GM19397 (cell line): Measurements from ENCODE around the gene CCT4.
"Not testable (repeated sequence)": the region's sequence is repeated elsewhere in the genome, so short reads cannot be mapped to it uniquely, and the experiment has no call there.

Source experiments
- ATAC-seq: cut with Tn5 transposase; IDR thresholded peaks from one replicate; pipeline ENCODE4 v1.9.1; 2021; ENCODE audit warnings: mild to moderate bottlenecking, moderate library complexity; ENCODE audit not compliant: unreplicated experiment

The CCT4 gene

GRCh38 chr2:61888267-61889055 lies at the start of gene CCT4:
Gene CCT4, minus strand, starts transcription at chr2:61888656. Its CDS starts 149 bp downstream, at chr2:61888507.
- ATAC-seq, result peak; percentile 77

- ATAC-seq, result no peak
Measured at GRCh38 chr2:61937886-61938285, 49.4 kb upstream of the CCT4 start.

- ATAC-seq, result no peak
Measured at GRCh38 chr2:61937098-61937497, 48.6 kb upstream of the CCT4 start.

DNA sequence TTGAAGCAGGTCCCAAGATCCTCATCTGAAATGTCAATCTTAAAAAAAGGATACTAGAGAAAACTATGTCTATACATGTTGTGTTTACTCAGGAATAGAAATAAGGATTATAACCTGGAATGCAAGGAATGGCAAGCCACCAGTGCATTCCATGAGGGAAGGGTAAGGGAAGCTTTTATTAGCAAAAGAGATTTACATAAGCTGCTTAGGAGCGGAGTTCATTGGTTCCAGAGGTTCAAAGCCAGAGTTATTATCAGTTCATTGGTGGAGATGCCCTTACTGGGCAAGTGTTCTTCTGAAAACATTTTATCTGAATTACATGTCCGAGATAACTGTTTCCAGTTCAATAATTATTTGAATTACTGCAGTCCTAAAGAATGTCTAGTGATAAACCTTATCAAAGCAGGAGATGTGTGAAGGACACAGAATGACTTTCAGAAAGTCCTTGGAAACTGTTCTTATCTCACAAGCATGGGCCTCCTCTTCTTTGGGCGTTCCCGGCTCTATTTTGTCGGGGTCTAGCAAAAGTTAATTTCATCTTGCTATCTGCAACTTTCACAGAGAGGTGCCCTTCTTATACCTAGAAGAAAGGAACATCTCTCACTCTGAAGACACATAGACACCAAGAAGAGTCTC lies 40.5 kb upstream of the CCT4 start:
- no peak for ATAC-seq

DNA sequence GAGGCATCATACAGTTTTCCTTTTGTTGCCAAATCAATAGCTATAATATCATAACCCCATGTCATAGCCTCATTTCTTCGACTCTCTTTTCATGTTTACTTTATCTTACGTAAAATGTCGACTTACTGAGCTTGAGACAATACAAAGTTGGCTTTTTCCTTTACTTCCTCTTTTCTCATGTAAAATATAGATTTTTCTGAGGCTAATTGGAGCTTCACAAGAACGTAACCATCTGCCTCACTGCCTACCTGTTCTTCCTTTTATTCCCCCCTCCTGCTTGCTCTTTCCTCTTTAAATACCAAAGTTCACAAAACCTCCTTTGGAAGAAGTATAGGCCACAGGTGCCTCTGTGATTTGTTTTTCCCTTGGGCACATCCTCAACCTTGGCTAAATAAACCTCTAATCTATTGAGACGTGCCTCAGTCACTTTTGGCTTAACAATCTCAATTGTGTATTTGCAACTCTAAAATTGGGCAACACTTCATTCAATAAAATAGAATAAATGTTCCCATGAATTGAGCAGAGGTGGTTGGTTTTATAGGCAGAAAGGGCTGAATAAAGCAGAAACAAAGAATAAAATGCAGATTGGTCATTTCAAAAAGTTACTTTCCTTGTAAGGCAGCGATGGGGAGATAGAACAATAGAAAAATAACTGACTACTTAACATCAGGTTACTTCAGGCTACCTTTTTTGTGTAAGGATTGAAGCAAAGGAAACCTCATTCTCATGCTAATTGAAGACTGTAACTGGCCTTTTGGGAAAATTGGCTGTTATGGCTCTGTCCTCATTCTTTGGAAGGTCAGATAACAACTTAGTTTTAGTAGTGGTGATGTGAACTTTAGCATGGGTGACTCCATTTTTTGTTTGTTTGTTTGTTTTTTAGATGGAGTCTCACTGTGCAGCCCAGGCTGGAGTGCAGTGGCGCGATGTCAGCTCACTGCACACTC lies 38.3 kb upstream of the CCT4 start:
- ATAC-seq, result no peak

DNA sequence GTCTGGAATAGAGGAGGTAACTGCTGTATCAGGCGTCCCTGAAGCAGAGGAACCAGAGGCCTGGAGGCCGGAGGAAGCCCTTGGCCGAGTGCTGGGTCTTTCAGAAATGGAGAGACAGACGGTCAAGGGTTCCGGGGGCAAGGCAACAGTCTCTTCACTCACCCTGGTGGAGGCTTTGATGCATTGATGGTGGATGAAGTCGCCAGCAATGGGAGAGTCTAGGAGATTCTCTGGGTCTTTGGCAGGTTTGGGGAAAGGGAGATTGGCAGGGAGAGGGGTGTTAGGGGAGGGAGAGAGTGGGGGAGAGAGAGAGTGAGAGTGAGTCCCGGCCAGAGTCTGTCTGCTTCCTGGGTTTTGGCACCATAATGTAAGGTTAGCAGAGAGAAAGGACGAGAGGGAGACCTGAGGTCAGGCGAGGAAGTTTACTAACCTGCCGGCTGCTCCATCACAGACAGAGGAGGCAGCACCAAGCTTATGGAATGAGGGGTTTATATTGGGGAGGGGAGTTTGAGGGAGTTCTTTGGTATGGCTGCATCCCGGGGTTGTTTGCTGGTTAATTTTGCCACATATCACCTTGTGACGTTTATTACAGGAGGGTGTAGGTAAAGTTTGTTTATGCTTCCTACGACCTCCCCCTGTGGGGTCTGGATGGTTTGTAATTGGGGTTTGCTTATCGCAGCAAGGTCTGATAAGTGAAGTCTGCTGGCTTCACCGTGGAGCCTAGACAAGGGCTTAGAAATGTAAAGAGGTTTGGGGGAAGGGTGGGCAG lies 36.6 kb upstream of the CCT4 start:
- no peak for ATAC-seq

DNA sequence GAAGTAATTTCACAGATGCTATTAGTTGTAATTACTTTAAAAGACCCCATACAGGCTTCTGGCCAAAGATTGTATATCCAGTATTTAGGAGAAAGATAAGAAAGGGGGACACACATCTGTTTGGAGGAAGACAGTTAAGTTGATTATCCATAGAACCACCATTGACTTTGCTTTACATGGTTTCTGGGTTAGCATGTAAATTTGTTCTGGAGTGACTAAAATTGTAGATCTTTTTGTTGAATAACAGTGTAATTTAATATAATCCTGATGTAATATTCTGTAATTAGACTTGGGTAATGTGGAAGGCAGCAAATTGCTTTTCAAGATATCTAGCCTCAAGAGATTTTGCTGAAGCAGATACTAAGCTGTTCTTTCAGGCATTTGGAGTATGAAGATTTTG lies 34.3 kb upstream of the CCT4 start:
- no peak for ATAC-seq

DNA sequence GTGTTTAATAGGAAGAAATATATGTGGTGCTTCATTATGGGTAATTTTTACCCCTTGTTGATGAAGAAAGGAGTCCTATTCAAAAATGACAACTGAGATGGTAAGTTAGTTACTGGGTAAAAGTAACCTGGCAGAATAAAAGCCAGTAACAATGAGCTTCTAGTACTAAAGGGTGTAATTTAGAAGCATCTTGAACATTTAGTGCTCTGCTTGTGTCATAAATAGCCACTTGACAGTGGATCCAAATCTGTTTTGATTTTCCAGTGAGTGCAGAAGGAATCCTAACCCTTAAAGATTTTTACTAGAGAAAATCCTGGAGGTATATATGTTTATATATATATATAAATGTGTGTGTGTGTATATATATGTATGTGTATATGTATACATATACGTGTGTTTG lies 32.1 kb upstream of the CCT4 start:
- no peak for ATAC-seq

DNA sequence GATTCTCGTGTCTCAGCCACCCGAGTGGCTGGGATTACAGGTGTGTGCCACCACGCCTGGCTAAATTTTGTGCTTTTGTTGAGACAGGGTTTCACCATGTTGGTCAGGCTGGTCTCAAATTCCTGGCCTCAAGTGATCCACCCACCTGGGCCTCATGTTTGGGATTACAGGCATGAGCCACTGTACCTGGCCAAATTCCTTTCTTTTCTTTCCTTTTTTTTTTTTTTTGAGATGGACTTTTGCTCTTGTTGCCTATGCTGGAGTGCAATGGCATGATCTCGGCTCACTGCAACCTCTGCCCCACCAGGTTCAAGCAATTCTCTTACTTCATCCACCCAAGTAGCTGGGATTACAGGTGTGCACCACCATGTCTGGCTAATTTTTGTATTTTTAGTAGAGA lies 26.3 kb upstream of the CCT4 start:
- not testable (repeated sequence) for ATAC-seq

DNA sequence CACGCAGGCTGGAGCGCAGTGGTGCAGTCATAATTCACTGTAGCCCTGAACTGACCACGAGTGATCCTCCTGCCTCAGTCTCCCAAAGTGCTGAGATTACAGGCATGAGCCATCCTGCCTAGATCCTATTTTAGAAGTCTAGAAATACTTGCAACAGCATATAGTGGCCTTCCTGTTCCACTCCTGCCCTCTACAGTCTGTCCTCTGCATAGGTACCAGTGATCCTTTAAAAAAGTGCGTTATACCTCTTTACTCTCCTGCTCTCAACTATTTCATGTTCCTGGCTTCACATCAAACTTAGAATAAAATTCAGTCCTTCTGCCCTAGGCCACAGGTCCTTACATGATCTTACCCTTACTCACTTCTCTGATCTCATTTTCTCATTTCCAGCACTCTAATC lies 23.1 kb upstream of the CCT4 start:
- ATAC-seq, result no peak

DNA sequence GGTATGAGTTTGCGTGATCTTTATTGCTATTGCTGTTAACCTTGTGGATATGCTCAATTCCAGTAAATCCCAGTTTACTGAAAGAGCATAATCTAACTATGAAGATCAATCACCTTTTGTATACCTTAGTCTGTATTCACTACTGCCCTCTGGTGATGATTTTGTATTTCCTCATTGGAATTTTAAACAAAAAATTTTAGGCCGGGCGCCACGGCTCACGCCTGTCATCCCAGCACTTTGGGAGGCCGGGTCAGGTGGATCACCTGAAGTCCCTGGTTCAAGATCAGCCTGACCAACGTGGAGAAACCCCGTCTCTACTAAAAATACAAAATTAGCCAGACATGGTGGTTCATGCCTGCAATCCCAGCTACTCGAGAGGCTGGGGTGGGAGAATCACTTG lies 22.1 kb upstream of the CCT4 start:
- no peak for ATAC-seq

DNA sequence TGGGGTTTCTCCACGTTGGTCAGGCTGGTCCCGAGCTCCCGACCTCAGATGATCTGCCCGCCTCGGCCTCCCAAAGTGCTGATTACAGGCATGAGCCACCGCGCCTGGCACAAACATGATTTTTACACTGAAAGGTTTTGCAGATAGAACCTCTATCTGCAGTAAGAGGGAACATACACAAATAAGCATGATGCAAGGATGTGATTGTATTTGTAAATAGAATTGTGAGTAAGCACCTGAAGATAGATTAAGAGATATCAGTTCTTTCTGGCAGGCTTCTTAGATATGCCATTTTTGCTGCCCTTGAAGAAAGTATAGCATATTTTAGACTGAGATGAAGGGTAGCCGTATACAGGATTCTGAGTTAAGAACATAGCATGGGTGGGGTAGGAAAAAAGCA lies 20.7 kb upstream of the CCT4 start:
- ATAC-seq, result no peak

- no peak for ATAC-seq
Measured at GRCh38 chr2:61906186-61906470, 17.7 kb upstream of the CCT4 start.

DNA sequence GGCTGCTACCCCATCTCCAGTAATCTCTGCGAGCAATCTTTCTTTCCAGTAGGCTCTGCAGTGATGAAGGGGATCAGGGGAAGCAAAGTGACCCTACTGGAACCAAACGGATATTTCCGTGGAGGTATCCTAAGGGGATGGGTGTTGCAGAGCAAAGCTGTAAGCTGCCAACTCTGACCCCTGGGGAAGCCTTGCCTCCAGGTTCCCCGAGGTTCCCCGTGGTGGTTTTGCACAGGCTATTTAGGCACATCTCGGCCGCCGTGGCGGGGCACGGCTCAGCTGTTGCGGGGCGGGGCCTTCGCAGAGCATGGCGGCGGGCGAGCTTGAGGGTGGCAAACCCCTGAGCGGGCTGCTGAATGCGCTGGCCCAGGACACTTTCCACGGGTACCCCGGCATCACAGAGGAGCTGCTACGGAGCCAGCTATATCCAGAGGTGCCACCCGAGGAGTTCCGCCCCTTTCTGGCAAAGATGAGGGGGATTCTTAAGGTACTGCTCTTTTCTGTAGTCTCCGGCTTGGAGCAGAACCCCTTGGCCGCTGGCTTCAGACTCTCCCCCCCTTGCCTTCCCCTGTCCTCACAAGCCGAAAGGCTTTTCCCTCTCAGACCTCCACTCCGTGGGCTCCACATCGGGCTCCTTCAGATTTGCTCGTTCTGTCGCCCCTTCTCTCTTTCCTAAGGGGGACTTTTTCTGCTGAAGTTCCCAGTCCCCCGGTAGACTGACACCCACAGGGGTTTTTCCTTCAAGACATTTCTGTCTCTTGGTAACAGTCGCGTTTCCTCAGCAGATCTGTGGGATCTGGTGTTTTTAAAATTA lies 17.1 kb upstream of the CCT4 start, which contains the start of gene COMMD1:
COMMD1 (plus strand) TSS at position 303 of the 814 bp plus-strand sequence; CDS start at position 308, 5 bp downstream.
- ATAC-seq, result peak; percentile 99

DNA sequence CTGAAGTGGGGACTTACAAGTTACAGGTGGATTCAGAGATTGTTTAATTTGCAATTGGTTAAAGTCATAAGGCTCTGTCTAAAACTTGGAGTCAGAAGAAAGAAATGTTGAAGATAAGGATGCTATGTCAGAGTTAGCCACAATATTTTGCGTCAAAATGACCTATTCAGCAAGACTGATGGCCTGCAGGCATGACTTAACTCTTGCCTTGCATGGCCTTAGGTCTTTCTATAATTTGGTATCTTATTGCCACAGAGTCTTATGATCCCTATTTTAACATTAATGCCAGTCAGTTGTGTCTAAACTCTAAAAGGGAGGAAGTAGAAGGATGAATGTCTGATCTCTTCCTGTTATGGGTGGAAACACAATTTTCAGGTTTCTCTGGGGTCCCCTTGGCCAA lies 11.8 kb upstream of the CCT4 start:
- ATAC-seq, result no peak

- no peak for ATAC-seq
Measured at GRCh38 chr2:61898810-61899209, 10.4 kb upstream of the CCT4 start.

DNA sequence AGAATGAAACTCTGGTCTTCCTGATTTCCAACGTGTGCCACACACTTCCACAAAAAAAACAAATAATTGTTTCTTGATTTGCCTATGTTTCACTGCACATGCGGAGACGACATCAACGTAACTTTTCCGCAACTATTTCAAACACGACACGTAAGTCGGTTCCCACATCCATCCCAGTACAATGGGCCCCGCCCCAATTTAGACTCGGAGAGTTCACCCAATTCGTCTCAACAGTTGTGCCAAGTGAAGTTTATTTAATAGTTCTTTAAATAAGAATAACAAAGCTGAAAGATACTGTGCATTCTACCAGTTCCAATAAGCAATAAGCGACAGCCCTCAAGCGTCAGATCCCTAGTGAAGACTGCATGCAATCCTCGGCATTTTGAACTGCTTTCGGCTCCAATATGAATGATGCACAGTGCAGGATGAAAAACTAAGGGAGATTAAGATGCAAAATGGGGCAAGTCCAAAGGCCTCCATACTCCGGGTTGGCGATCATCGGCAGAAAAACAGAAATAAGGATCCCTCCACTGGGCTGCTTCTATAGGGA lies 664 bp downstream of the CCT4 start:
- no peak for ATAC-seq

- no peak for ATAC-seq
Measured at GRCh38 chr2:61885896-61886603, 2.4 kb downstream of the CCT4 start.

- no peak for ATAC-seq
Measured at GRCh38 chr2:61882850-61883249, 5.6 kb downstream of the CCT4 start.
